ENCODE results near the gene MORC3. TPM values are rescaled to one million over a fixed set of nuclear protein-coding genes. Genes with fewer than 3 reads are reported as not detected.
A peak's percentile ranks its signal among the peaks of the same experiment; 100 is the strongest.

MORC3 gene
- total and polyA plus RNA-seq, 9 of the 15 experiments (the other 6 are each of a cell fraction or from before 2014, with no cell fraction given), result 12.7 to 53.7 (median 36.0) TPM

GRCh38 chr21:36385233-36386030 is 65.4 kb downstream of the MORC3 start, which contains the start of gene CHAF1B (continued):
- TF ChIP-seq, protein P1, sequence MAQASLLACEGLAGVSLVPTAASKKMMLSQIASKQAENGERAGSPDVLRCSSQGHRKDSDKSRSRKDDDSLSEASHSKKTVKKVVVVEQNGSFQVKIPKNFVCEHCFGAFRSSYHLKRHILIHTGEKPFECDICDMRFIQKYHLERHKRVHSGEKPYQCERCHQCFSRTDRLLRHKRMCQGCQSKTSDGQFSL (CRISPR knock-in tag; IDR thresholded peaks at IDR 0.05), result no peak
- TF ChIP-seq, protein P1 (tag; IDR thresholded peaks at IDR 0.05), result no peak
- TF ChIP-seq POLR2A (conservative IDR thresholded peaks at IDR 0.05), result peak; percentile 68
- 0 out of 4 replicates have a peak, but pooled peaks of 1 of the 2 experiments have one; percentile 18 for TF ChIP-seq TBL1XR1 (IDR thresholded peaks at IDR 0.05; ENCODE audit: low read length in 2 of 2)
- TF ChIP-seq, protein P2, sequence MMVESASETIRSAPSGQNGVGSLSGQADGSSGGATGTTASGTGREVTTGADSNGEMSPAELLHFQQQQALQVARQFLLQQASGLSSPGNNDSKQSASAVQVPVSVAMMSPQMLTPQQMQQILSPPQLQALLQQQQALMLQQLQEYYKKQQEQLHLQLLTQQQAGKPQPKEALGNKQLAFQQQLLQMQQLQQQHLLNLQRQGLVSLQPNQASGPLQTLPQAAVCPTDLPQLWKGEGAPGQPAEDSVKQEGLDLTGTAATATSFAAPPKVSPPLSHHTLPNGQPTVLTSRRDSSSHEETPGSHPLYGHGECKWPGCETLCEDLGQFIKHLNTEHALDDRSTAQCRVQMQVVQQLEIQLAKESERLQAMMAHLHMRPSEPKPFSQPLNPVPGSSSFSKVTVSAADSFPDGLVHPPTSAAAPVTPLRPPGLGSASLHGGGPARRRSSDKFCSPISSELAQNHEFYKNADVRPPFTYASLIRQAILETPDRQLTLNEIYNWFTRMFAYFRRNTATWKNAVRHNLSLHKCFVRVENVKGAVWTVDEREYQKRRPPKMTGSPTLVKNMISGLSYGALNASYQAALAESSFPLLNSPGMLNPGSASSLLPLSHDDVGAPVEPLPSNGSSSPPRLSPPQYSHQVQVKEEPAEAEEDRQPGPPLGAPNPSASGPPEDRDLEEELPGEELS (CRISPR knock-in tag; IDR thresholded peaks at IDR 0.05; ENCODE audit: borderline replicate concordance), result no peak
- TF ChIP-seq XRCC3 (IDR thresholded peaks at IDR 0.05), result no peak
- peak; percentile 100 for TF ChIP-seq RB1 (IDR thresholded peaks at IDR 0.05; ENCODE audit: low read depth)
- no peak for TF ChIP-seq SAFB (IDR thresholded peaks at IDR 0.05; ENCODE audit: borderline replicate concordance, low read depth, low read length)
- no peak for TF ChIP-seq OTX1 (CRISPR knock-in tag; IDR thresholded peaks at IDR 0.05)
- no peak for TF ChIP-seq TCFL5 (CRISPR knock-in tag; conservative IDR thresholded peaks at IDR 0.05)
- TF ChIP-seq KDM1A (IDR thresholded peaks at IDR 0.05), result no peak
- TF ChIP-seq RFX5 (IDR thresholded peaks at IDR 0.05; ENCODE audit: low read depth, low read length), result no peak
- TF ChIP-seq, protein P3, sequence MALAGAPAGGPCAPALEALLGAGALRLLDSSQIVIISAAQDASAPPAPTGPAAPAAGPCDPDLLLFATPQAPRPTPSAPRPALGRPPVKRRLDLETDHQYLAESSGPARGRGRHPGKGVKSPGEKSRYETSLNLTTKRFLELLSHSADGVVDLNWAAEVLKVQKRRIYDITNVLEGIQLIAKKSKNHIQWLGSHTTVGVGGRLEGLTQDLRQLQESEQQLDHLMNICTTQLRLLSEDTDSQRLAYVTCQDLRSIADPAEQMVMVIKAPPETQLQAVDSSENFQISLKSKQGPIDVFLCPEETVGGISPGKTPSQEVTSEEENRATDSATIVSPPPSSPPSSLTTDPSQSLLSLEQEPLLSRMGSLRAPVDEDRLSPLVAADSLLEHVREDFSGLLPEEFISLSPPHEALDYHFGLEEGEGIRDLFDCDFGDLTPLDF (CRISPR knock-in tag; IDR thresholded peaks at IDR 0.05), result peak; percentile 82
- TF ChIP-seq MAFG (tag; conservative IDR thresholded peaks at IDR 0.05), result no peak
- TF ChIP-seq, protein P4, sequence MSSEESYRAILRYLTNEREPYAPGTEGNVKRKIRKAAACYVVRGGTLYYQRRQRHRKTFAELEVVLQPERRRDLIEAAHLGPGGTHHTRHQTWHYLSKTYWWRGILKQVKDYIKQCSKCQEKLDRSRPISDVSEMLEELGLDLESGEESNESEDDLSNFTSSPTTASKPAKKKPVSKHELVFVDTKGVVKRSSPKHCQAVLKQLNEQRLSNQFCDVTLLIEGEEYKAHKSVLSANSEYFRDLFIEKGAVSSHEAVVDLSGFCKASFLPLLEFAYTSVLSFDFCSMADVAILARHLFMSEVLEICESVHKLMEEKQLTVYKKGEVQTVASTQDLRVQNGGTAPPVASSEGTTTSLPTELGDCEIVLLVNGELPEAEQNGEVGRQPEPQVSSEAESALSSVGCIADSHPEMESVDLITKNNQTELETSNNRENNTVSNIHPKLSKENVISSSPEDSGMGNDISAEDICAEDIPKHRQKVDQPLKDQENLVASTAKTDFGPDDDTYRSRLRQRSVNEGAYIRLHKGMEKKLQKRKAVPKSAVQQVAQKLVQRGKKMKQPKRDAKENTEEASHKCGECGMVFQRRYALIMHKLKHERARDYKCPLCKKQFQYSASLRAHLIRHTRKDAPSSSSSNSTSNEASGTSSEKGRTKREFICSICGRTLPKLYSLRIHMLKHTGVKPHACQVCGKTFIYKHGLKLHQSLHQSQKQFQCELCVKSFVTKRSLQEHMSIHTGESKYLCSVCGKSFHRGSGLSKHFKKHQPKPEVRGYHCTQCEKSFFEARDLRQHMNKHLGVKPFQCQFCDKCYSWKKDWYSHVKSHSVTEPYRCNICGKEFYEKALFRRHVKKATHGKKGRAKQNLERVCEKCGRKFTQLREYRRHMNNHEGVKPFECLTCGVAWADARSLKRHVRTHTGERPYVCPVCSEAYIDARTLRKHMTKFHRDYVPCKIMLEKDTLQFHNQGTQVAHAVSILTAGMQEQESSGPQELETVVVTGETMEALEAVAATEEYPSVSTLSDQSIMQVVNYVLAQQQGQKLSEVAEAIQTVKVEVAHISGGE (CRISPR knock-in tag; IDR thresholded peaks at IDR 0.05), result peak in 2 of 3 experiments; percentile 75 to 96; a peak in 4 of 6 replicates
- no peak for TF ChIP-seq ZFPM2 (CRISPR knock-in tag; IDR thresholded peaks at IDR 0.05)
- TF ChIP-seq YBX1 (IDR thresholded peaks at IDR 0.05), result no peak
- TF ChIP-seq, protein P5, sequence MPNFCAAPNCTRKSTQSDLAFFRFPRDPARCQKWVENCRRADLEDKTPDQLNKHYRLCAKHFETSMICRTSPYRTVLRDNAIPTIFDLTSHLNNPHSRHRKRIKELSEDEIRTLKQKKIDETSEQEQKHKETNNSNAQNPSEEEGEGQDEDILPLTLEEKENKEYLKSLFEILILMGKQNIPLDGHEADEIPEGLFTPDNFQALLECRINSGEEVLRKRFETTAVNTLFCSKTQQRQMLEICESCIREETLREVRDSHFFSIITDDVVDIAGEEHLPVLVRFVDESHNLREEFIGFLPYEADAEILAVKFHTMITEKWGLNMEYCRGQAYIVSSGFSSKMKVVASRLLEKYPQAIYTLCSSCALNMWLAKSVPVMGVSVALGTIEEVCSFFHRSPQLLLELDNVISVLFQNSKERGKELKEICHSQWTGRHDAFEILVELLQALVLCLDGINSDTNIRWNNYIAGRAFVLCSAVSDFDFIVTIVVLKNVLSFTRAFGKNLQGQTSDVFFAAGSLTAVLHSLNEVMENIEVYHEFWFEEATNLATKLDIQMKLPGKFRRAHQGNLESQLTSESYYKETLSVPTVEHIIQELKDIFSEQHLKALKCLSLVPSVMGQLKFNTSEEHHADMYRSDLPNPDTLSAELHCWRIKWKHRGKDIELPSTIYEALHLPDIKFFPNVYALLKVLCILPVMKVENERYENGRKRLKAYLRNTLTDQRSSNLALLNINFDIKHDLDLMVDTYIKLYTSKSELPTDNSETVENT (CRISPR knock-in tag; IDR thresholded peaks at IDR 0.05), result peak; percentile 88
